Activated CD8-positive, alpha-beta T cell treated with anti-CD3 and anti-CD28 coated beads for 36 hours (primary cell): ENCODE measurements around the gene RAD51B. TPM values are rescaled to one million over a fixed set of nuclear protein-coding genes. Genes with fewer than 3 reads are reported as not detected.

Source experiments
- ATAC-seq: fragments of 200-7000 bp; cut with Tn5 transposase; one replicate; pipeline ENCODE4 v1.10.0; 2021; ENCODE audit warnings: mild to moderate bottlenecking, moderate library complexity
- CTCF ChIA-PET: fragments of 350-600 bp; sonication (Branson Sonifier 250); formaldehyde crosslinking; loops from one replicate; lab custom pipeline; 2021; ENCODE audit warnings: antibody characterized with exemption; lab: Charles Lee
- POLR2A ChIA-PET: fragments of 350-600 bp; sonication (Branson Sonifier 250); formaldehyde crosslinking; loops from one replicate; lab custom pipeline; 2021; ENCODE audit warnings: antibody characterized with exemption; lab: Charles Lee
- DNase-seq: peaks from one replicate; pipeline ENCODE4 v3.0.0-alpha.2; 2020
- H3K27ac Mint-ChIP-seq: one replicate; pipeline ENCODE4 v1.8.0; 2021; ENCODE audit warnings: mild to moderate bottlenecking, mixed read lengths
- H3K27me3 Mint-ChIP-seq: one replicate; pipeline ENCODE4 v1.8.0; 2021; ENCODE audit warnings: mixed read lengths
- H3K36me3 Mint-ChIP-seq: one replicate; pipeline ENCODE4 v1.8.0; 2021; ENCODE audit warnings: low read depth, mixed read lengths
- H3K4me1 Mint-ChIP-seq: one replicate; pipeline ENCODE4 v1.8.0; 2021; ENCODE audit warnings: low read depth, mixed read lengths
- H3K4me3 Mint-ChIP-seq: one replicate; pipeline ENCODE4 v1.8.0; 2021; ENCODE audit warnings: mild to moderate bottlenecking, moderate library complexity, mixed read lengths
- H3K9me3 Mint-ChIP-seq: one replicate; pipeline ENCODE4 v1.8.0; 2021; ENCODE audit warnings: mixed read lengths
- intact Hi-C: fragments of 100-400 bp; cut with micrococcal nuclease; formaldehyde crosslinking; loops from one replicate; pipeline ENCODE4 v1.10.0; 2022
- total RNA-seq, 2 experiments: library from RNA; stranded (reverse); gene quantifications; one replicate each; pipeline ENCODE4 v1.2.3, GENCODE V29; 2021
- TF ChIP-seq, protein P1 (sequence below): fragments of 200-600 bp; IDR thresholded peaks from one replicate; pipeline ENCODE4 v1.8.0; 2022; ENCODE audit warnings: antibody characterized with exemption, mild to moderate bottlenecking

Gene RAD51B
- total RNA-seq, 2 experiments from 2014 or later, result 38.2 to 40.6 TPM

DNA sequence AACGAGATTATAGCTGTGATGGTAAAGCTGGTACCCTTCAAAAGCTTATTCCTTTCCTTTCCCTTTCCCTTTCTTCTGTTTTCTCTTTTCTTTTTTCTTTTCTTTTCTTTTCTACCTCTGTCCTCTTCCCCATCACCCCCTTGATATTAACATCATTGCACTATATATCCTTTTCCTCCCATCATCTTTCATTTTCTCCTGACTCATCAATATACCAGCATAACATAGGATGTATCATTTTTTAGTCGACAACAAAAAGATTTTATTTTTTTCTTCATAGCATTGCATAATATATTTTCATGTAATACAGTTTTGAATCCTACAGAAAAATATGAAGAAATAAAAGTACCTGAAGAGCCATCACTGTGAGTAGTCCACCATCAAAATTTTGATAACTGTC lies 230.6 kb downstream of the RAD51B start:
- ATAC-seq (no peak), DNase-seq (no peak)
- peaks cover 4% of the 10 kb centered on the region for H3K36me3 Mint-ChIP-seq
- intact Hi-C loops, result no loop called here
- H3K4me1 Mint-ChIP-seq, result no peaks in the 10 kb centered on the region
- TF ChIP-seq, protein P1, sequence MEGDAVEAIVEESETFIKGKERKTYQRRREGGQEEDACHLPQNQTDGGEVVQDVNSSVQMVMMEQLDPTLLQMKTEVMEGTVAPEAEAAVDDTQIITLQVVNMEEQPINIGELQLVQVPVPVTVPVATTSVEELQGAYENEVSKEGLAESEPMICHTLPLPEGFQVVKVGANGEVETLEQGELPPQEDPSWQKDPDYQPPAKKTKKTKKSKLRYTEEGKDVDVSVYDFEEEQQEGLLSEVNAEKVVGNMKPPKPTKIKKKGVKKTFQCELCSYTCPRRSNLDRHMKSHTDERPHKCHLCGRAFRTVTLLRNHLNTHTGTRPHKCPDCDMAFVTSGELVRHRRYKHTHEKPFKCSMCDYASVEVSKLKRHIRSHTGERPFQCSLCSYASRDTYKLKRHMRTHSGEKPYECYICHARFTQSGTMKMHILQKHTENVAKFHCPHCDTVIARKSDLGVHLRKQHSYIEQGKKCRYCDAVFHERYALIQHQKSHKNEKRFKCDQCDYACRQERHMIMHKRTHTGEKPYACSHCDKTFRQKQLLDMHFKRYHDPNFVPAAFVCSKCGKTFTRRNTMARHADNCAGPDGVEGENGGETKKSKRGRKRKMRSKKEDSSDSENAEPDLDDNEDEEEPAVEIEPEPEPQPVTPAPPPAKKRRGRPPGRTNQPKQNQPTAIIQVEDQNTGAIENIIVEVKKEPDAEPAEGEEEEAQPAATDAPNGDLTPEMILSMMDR, result no peak
- H3K27me3 Mint-ChIP-seq, result no peaks in the 10 kb centered on the region
- no peak overlapping the region for H3K27ac Mint-ChIP-seq
- ChIA-PET CTCF (interaction anchor here (1.3 kb wide), 1 partner anchor 116 kb away, joined by 3 read pairs; no protein-coding TSS in a partner anchor), POLR2A (no interaction called here)
- H3K9me3 Mint-ChIP-seq, result peaks cover 2% of the 10 kb centered on the region
- H3K4me3 Mint-ChIP-seq, result no peak overlapping the region

DNA sequence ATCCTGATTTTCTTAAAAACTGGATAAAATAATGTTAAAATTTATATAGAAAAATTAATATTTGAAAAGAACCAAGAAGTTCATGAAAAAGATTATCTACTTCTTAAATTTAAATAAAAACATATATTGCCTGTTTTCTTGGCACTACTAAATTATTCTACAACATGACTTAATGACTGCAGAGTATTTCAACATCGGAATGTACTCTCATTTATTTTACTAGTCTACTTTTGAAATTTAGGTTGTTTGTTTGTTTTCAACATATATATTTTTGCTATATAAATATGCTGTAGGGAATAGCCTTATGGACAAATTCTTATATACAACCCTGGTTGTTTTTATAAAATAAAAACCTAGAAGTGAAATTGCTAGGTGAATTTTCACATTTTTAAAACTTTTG lies 231.6 kb downstream of the RAD51B start:
- ATAC-seq, result no peak

DNA sequence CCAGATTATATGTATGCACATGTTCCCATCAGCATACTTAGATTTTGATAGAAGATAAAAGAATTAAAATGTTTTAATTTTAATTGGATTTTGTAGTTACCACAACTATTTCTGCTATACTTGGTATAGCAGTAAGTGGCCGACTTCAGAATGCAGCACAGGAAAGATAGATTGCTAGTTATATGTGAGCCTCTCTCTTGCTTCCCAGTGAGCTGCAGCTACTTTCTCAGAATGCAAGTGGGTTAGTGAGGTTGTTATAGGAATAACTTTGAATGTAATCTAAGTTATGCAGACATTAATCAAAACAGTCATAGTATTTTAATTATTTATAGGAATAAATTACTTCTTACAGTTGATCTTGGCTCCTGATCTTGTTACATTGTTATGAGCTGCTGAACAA lies 240.6 kb downstream of the RAD51B start:
- H3K4me3 Mint-ChIP-seq, result no peak overlapping the region
- H3K36me3 Mint-ChIP-seq, result peaks cover 9% of the 10 kb centered on the region
- intact Hi-C loops, result no loop called here
- no peaks in the 10 kb centered on the region for H3K4me1 Mint-ChIP-seq
- ATAC-seq, result no peak
- CTCF ChIA-PET, result no interaction called here
- DNase-seq, result no peak
- no peaks in the 10 kb centered on the region for H3K27me3 Mint-ChIP-seq
- H3K27ac Mint-ChIP-seq, result no peak overlapping the region
- POLR2A ChIA-PET, result no interaction called here
- H3K9me3 Mint-ChIP-seq, result peaks cover 11% of the 10 kb centered on the region
- TF ChIP-seq, protein P1, result no peak

More for the DNA sequence above, 231.6 kb downstream of the RAD51B start:
- TF ChIP-seq, protein P1, result no peak
- Mint-ChIP-seq H3K4me1 (no peaks in the 10 kb centered on the region), H3K27ac (no peak overlapping the region), H3K9me3 (peaks cover 2% of the 10 kb centered on the region), H3K36me3 (peaks cover 4% of the 10 kb centered on the region), H3K27me3 (no peaks in the 10 kb centered on the region), H3K4me3 (no peak overlapping the region)
- intact Hi-C loops, result no loop called here
- no peak for DNase-seq
- POLR2A ChIA-PET, result no interaction called here
- CTCF ChIA-PET, result no interaction called here

DNA sequence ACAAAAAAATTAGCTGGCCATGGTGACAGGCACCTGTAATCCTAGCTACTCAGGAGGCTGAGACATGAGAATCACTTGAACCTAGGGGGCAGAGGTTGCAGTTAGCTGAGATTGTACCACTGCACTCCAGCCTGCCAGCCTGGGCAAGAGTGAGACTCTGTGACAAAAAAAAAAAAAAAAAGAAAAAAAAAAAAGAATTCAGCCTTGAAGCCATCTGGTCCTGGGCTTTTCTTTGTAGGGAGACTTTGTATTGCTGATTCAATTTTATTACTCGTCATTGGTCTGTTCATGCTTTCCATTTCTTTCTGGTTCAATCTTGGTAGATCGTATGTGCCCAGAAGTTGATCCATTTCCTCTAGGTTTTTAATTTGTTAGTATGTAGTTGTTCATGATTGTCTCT lies 243.1 kb downstream of the RAD51B start:
- Mint-ChIP-seq H3K27me3 (no peaks in the 10 kb centered on the region), H3K36me3 (peaks cover 9% of the 10 kb centered on the region), H3K4me1 (no peaks in the 10 kb centered on the region), H3K4me3 (no peak overlapping the region), H3K9me3 (peaks cover 11% of the 10 kb centered on the region), H3K27ac (no peak overlapping the region)
- ATAC-seq (no peak), DNase-seq (no peak)
- POLR2A ChIA-PET, result no interaction called here
- CTCF ChIA-PET, result no interaction called here
- intact Hi-C loops, result no loop called here
- TF ChIP-seq, protein P1, result no peak

DNA sequence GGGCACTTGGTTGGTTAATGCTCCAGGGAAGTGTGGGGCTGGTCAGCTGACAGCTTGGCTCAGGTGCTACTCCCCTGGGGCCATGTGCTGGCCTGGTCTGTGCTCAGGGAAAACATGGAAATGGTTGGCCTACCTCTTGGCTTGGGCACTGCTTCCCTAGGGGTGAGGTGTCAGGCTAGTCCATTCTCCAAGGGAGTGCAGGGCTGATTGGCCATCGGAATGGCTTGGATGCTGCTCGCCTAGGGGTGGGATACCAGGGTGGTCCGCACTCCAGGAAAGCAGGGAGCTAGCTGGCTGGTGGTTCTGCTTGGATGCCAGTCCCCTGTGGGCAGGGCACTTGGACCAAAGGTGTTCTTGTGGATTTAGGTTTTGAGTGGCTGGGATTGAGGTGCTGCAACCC lies 245.7 kb downstream of the RAD51B start:
- DNase-seq (no peak), ATAC-seq (no peak)
- H3K27me3 Mint-ChIP-seq, result no peaks in the 10 kb centered on the region
- no peak overlapping the region for H3K4me3 Mint-ChIP-seq
- no peak overlapping the region for H3K27ac Mint-ChIP-seq
- peaks cover 14% of the 10 kb centered on the region for H3K36me3 Mint-ChIP-seq
- H3K9me3 Mint-ChIP-seq, result peaks cover 23% of the 10 kb centered on the region
- CTCF ChIA-PET, result no interaction called here
- no peaks in the 10 kb centered on the region for H3K4me1 Mint-ChIP-seq
- intact Hi-C loops, result no loop called here
- POLR2A ChIA-PET, result no interaction called here
- TF ChIP-seq, protein P1, result no peak
